CD14-positive monocyte (primary cell): Measurements from ENCODE around the gene RASGRF2. TPM values are rescaled to one million over a fixed set of nuclear protein-coding genes. Genes with fewer than 3 reads are reported as not detected.

Experiments
- DNase-seq, 3 donors: peaks; one replicate each; pipeline ENCODE4 v3.0.0-alpha.2; 2011 to 2022
- H2AFZ ChIP-seq: 2 replicates; pipeline ENCODE4 v1.6.0; 2012; ENCODE audit warnings: mild to moderate bottlenecking, low read depth, low read length, inconsistent platforms; ENCODE audit not compliant: insufficient read depth, poor library complexity, severe bottlenecking
- H3K27ac ChIP-seq, 2 donors: 1 replicate in 1 of 2; 2 replicates in 1 of 2; pipeline ENCODE4 v1.5.1; 2012 to 2013; ENCODE audit warnings: low read length in 2 of 2, control low read depth in 1 of 2, inconsistent platforms in 1 of 2, low read depth in 1 of 2, mild to moderate bottlenecking in 1 of 2
- H3K27me3 ChIP-seq, 2 donors: one replicate each; pipeline versions ENCODE4 v1.6.0 to v1.6.1; 2011 to 2013; ENCODE audit warnings: low read length in 2 of 2; ENCODE audit not compliant: control insufficient read depth in 2 of 2, insufficient read depth in 2 of 2
- H3K36me3 ChIP-seq, 2 donors: replicated peaks in 1 of 2; 1 replicate in 1 of 2; 2 replicates in 1 of 2; pipeline versions ENCODE4 v1.5.1 to v1.6.1; 2012 to 2013; ENCODE audit warnings: low read length in 2 of 2, control low read depth in 1 of 2, inconsistent platforms in 1 of 2, mild to moderate bottlenecking in 1 of 2; ENCODE audit not compliant: insufficient read depth in 2 of 2, control insufficient read depth in 1 of 2
- H3K4me1 ChIP-seq, 2 donors: 1 replicate in 1 of 2; 2 replicates in 1 of 2; pipeline versions ENCODE4 v1.5.1 to v1.6.1; 2012 to 2013; ENCODE audit warnings: low read length in 2 of 2, control low read depth in 1 of 2, inconsistent platforms in 1 of 2, mild to moderate bottlenecking in 1 of 2, moderate library complexity in 1 of 2; ENCODE audit not compliant: insufficient read depth in 2 of 2, control insufficient read depth in 1 of 2
- H3K4me2 ChIP-seq: replicated peaks from 2 replicates; pipeline ENCODE3; 2012; ENCODE audit warnings: low read length, moderate library complexity, mild to moderate bottlenecking; ENCODE audit not compliant: poor library complexity, severe bottlenecking; ENCODE audit errors: extremely low read depth
- H3K4me3 ChIP-seq, 3 experiments: fragments of 200-600 bp in 1 of 3; sonication (generic) in 1 of 3; replicated peaks in 1 of 3; 1 replicate in 2 of 3; 2 replicates in 1 of 3; pipeline ENCODE4 v1.5.1; 2011 to 2013; ENCODE audit warnings: low read length in 3 of 3, mild to moderate bottlenecking in 3 of 3, control low read depth in 2 of 3, low read depth in 2 of 3, inconsistent platforms in 1 of 3, moderate library complexity in 1 of 3
- H3K79me2 ChIP-seq: 2 replicates; pipeline ENCODE4 v1.6.0; 2012; ENCODE audit warnings: mild to moderate bottlenecking, control low read depth, inconsistent platforms, low read length, moderate library complexity; ENCODE audit not compliant: insufficient read depth
- H3K9ac ChIP-seq: 2 replicates; pipeline ENCODE4 v1.6.0; 2017; ENCODE audit warnings: low read length, mild to moderate bottlenecking; ENCODE audit not compliant: insufficient read depth, poor library complexity, severe bottlenecking
- H3K9me3 ChIP-seq, 2 donors: replicated peaks in 1 of 2; 1 replicate in 1 of 2; 2 replicates in 1 of 2; pipeline versions ENCODE4 v1.5.1 to v1.6.1; 2012 to 2013; ENCODE audit warnings: low read length in 2 of 2, control low read depth in 1 of 2; ENCODE audit not compliant: control insufficient read depth in 1 of 2, insufficient read depth in 1 of 2
- H4K20me1 ChIP-seq: 2 replicates; pipeline ENCODE4 v1.6.0; 2012; ENCODE audit warnings: mild to moderate bottlenecking, low read length, control low read depth, moderate library complexity; ENCODE audit not compliant: insufficient read depth
- H3K27ac Mint-ChIP-seq, 7 donors: one replicate each; pipeline ENCODE4 v1.8.0; 2020; ENCODE audit warnings: mild to moderate bottlenecking in 7 of 7, mixed read lengths in 7 of 7, moderate library complexity in 6 of 7, inconsistent platforms in 2 of 7
- H3K27me3 Mint-ChIP-seq, 3 donors: one replicate each; pipeline ENCODE4 v1.8.0; 2021 to 2022; ENCODE audit warnings: low read depth in 3 of 3, mild to moderate bottlenecking in 3 of 3, mixed read lengths in 3 of 3, moderate library complexity in 3 of 3, inconsistent platforms in 1 of 3
- H3K36me3 Mint-ChIP-seq, 2 donors: one replicate each; pipeline ENCODE4 v1.8.0; 2020; ENCODE audit warnings: mixed read lengths in 2 of 2, inconsistent platforms in 1 of 2, mild to moderate bottlenecking in 1 of 2
- H3K4me1 Mint-ChIP-seq: one replicate; pipeline ENCODE4 v1.8.0; 2020; ENCODE audit warnings: mild to moderate bottlenecking, mixed read lengths
- H3K4me3 Mint-ChIP-seq, 2 donors: one replicate each; pipeline ENCODE4 v1.8.0; 2020; ENCODE audit warnings: mild to moderate bottlenecking in 2 of 2, mixed read lengths in 2 of 2, moderate library complexity in 1 of 2
- H3K9me3 Mint-ChIP-seq, 7 donors: one replicate each; pipeline ENCODE4 v1.8.0; 2020 to 2022; ENCODE audit warnings: mixed read lengths in 7 of 7, mild to moderate bottlenecking in 6 of 7, moderate library complexity in 6 of 7, inconsistent platforms in 2 of 7
- WGBS: methylation state at CpG from one replicate; pipeline ENCODE4 v1.1.5; 2013; ENCODE audit warnings: missing lambda C conversion rate; ENCODE audit not compliant: insufficient coverage; 5-methylcytosine and 5-hydroxymethylcytosine counted together
- intact Hi-C, 2 donors: fragments of 100-400 bp; cut with micrococcal nuclease; formaldehyde crosslinking; loops; one replicate each; pipeline versions ENCODE4 v1.15.0 to v1.15.1; 2023
- polyA plus RNA-seq, 3 donors: library from polyadenylated mRNA; depleted of rRNA in 1 of 3; unstranded in 2 of 3; stranded (reverse) in 1 of 3; fragments of 300-500 nt in 2 of 3; fragments of >200 nt in 1 of 3; fragmentation: Illumina TruSeq in 2 of 3; gene quantifications; 1 replicate in 2 of 3; 2 replicates in 1 of 3; pipeline ENCODE4 v1.2.3, GENCODE V29; 2012 to 2021
- TF ChIP-seq, protein P1 (sequence below): fragments of 200-600 bp; IDR thresholded peaks from one replicate; pipeline ENCODE4 v1.8.0; 2022; ENCODE audit warnings: antibody characterized with exemption, mild to moderate bottlenecking

Gene RASGRF2
- polyA plus RNA-seq, 3 donors, result 0.01 to 0.02 TPM; not detected in 1

DNA sequence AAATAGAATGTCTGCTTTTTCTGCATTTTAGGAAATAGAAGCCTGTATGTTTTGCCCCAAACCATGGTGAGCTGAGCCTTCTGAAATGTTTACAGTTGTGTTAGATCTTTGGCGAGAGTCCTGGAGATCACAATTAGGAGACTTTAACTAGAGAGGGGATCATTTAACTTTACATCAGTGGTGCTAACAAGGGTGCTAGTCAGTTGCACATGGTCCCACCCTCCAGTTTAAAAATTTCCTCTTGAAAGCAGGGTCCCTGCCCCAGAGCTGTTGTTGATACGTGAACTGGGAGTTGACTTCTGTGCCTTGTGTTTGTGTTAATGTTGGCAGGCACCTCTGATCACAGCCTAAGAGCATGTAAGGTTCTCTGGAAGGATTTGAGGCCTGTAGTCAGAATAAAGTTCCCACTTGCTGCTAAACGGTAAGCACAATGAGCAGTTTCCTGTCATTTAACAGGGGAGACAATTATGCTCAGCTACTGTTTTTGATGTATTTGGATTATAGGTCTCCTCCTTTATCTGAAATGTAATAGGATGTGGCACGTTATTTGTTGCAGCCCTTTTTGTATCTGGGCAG lies 43.7 kb downstream of the RASGRF2 start:
- Mint-ChIP-seq H3K27ac (no peak overlapping the region), H3K4me3 (no peak overlapping the region), H3K4me1 (peaks cover 1% of the 10 kb centered on the region), H3K9me3 (peaks cover 0 to 5% (median 0%) of the 10 kb centered on the region in 7 donors), H3K27me3 (peaks cover 8 to 17% (median 15%) of the 10 kb centered on the region in 3 donors), H3K36me3 (no peaks in the 10 kb centered on the region)
- Histone ChIP-seq H3K9ac (no peak overlapping the region), H3K27me3 (no peaks in the 10 kb centered on the region), H3K79me2 (no peaks in the 10 kb centered on the region), H2AFZ (no peak overlapping the region), H3K27ac (no peak overlapping the region), H4K20me1 (no peaks in the 10 kb centered on the region), H3K9me3 (no peaks in the 10 kb centered on the region), H3K4me3 (no peak overlapping the region), H3K4me2 (no peak overlapping the region), H3K36me3 (no peaks in the 10 kb centered on the region), H3K4me1 (no peaks in the 10 kb centered on the region)
- DNase-seq, result no peak
- intact Hi-C loops, result no loop called here
- TF ChIP-seq, protein P1, sequence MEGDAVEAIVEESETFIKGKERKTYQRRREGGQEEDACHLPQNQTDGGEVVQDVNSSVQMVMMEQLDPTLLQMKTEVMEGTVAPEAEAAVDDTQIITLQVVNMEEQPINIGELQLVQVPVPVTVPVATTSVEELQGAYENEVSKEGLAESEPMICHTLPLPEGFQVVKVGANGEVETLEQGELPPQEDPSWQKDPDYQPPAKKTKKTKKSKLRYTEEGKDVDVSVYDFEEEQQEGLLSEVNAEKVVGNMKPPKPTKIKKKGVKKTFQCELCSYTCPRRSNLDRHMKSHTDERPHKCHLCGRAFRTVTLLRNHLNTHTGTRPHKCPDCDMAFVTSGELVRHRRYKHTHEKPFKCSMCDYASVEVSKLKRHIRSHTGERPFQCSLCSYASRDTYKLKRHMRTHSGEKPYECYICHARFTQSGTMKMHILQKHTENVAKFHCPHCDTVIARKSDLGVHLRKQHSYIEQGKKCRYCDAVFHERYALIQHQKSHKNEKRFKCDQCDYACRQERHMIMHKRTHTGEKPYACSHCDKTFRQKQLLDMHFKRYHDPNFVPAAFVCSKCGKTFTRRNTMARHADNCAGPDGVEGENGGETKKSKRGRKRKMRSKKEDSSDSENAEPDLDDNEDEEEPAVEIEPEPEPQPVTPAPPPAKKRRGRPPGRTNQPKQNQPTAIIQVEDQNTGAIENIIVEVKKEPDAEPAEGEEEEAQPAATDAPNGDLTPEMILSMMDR, result no peak
- WGBS, result 94% methylated on average over 4 of the region's 4 CpGs

DNA sequence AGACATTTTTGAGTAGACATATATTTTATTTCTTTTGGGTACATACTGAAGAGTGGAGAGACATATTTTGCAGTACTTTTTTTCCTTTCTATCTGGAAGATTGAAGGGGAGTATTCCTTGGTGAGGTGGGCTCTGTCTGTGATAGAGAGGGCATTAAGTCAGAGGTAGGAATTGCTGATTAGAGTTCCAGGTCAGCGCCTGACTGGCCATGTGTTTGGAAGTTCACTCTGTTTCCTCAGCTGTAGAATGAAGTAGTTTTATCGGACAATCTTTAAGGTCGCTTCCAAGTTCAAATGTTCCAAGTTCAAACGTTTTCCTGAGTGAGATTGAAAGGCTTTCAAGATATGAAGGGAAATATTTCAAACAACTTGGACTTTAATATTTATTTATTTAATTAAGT lies 45.5 kb downstream of the RASGRF2 start:
- H3K27ac Mint-ChIP-seq, result no peak overlapping the region
- H3K36me3 Mint-ChIP-seq, result no peaks in the 10 kb centered on the region

More for the DNA sequence above, 45.5 kb downstream of the RASGRF2 start:
- Mint-ChIP-seq H3K9me3 (peaks cover 0 to 7% (median 0%) of the 10 kb centered on the region in 7 donors), H3K4me3 (no peak overlapping the region), H3K4me1 (peaks cover 1% of the 10 kb centered on the region), H3K27me3 (peaks cover 4 to 12% (median 11%) of the 10 kb centered on the region in 3 donors)
- Histone ChIP-seq H2AFZ (no peak overlapping the region), H3K4me3 (no peak overlapping the region), H3K9me3 (no peaks in the 10 kb centered on the region), H3K4me1 (no peaks in the 10 kb centered on the region), H3K79me2 (no peaks in the 10 kb centered on the region), H4K20me1 (no peaks in the 10 kb centered on the region), H3K4me2 (no peak overlapping the region), H3K27me3 (no peaks in the 10 kb centered on the region), H3K36me3 (no peaks in the 10 kb centered on the region), H3K9ac (no peak overlapping the region), H3K27ac (no peak overlapping the region)
- intact Hi-C loops, result no loop called here
- TF ChIP-seq, protein P1, result no peak
- WGBS, result 100% methylated on average over 1 of the region's 4 CpGs
- no peak for DNase-seq
